ENCODE data around the gene RBMS2. TPM values are rescaled to one million over a fixed set of nuclear protein-coding genes. Genes with fewer than 3 reads are reported as not detected.

The RBMS2 gene
- total and polyA plus RNA-seq, 2 donors from 2014 or later: 8.5 to 71.3 TPM

- Histone ChIP-seq H3K4me1 (ENCODE audit: control insufficient read depth in 2 of 3, insufficient read depth in 2 of 3, low read depth in 1 of 3, low read length in 3 of 3) (peaks cover 0 to 2% (median 0%) of the 10 kb centered on the region in 3 donors), H3K4me3 (ENCODE audit: low read length in 3 of 3) (no peak overlapping the region), H3K27ac (ENCODE audit: low read depth in 2 of 2, low read length in 2 of 2) (no peak overlapping the region), H3K9me3 (ENCODE audit: control insufficient read depth in 2 of 3, insufficient read depth in 1 of 3, low read length in 3 of 3) (no peaks in the 10 kb centered on the region), H3K36me3 (ENCODE audit: control insufficient read depth in 2 of 3, insufficient read depth in 3 of 3, low read length in 3 of 3) (peaks cover 5 to 31% (median 19%) of the 10 kb centered on the region in 3 donors), H3K27me3 (ENCODE audit: control insufficient read depth, insufficient read depth, low read length) (no peaks in the 10 kb centered on the region), H3K9ac (ENCODE audit: low read length in 3 of 3) (no peak overlapping the region)
- DNase-seq: no peak
- intact Hi-C loops (cut with DNase I): no loop called here
- FAIRE-seq: no peak
- TF ChIP-seq CTCF (IDR thresholded peaks at IDR 0.05; ENCODE audit: borderline replicate concordance, extremely low read depth, insufficient read depth): no peak
These were observed 70.3 kb downstream of the RBMS2 start for GRCh38 chr12:56591961-56592360.

- peak; percentile 64 for TF ChIP-seq CTCF (IDR thresholded peaks at IDR 0.05; ENCODE audit: borderline replicate concordance, extremely low read depth, insufficient read depth)
These were observed 72.4 kb downstream of the RBMS2 start for GRCh38 chr12:56593909-56594621.

GRCh38 chr12:56596815-56597214 lies 75.2 kb downstream of the RBMS2 start:
- no peak for DNase-seq
- no peak overlapping the region for H3K9ac ChIP-seq (ENCODE audit: low read length in 3 of 3)
- H3K27ac ChIP-seq (ENCODE audit: low read depth in 2 of 2, low read length in 2 of 2): no peak overlapping the region
- H3K4me1 ChIP-seq (ENCODE audit: control insufficient read depth in 2 of 3, insufficient read depth in 2 of 3, low read depth in 1 of 3, low read length in 3 of 3): peaks cover 0 to 2% (median 0%) of the 10 kb centered on the region in 3 donors
- H3K36me3 ChIP-seq (ENCODE audit: control insufficient read depth in 2 of 3, insufficient read depth in 3 of 3, low read length in 3 of 3): peaks cover 12 to 51% (median 35%) of the 10 kb centered on the region in 3 donors
- TF ChIP-seq CTCF (IDR thresholded peaks at IDR 0.05; ENCODE audit: borderline replicate concordance, extremely low read depth, insufficient read depth): no peak
- H3K9me3 ChIP-seq (ENCODE audit: control insufficient read depth in 2 of 3, insufficient read depth in 1 of 3, low read length in 3 of 3): no peaks in the 10 kb centered on the region
- FAIRE-seq: no peak
- H3K4me3 ChIP-seq (ENCODE audit: low read length in 3 of 3): no peak overlapping the region
- intact Hi-C loops (cut with DNase I): no loop called here
- H3K27me3 ChIP-seq (ENCODE audit: control insufficient read depth, insufficient read depth, low read length): no peaks in the 10 kb centered on the region

More at GRCh38 chr12:56593909-56594621, 72.4 kb downstream of the RBMS2 start:
- no peak overlapping the region for H3K27ac ChIP-seq (ENCODE audit: low read depth in 2 of 2, low read length in 2 of 2)
- H3K4me3 ChIP-seq (ENCODE audit: low read length in 3 of 3): no peak overlapping the region
- H3K4me1 ChIP-seq (ENCODE audit: control insufficient read depth in 2 of 3, insufficient read depth in 2 of 3, low read depth in 1 of 3, low read length in 3 of 3): peaks cover 0 to 2% (median 0%) of the 10 kb centered on the region in 3 donors
- peaks cover 0 to 33% (median 15%) of the 10 kb centered on the region in 3 donors for H3K36me3 ChIP-seq (ENCODE audit: control insufficient read depth in 2 of 3, insufficient read depth in 3 of 3, low read length in 3 of 3)
- no peak overlapping the region for H3K9ac ChIP-seq (ENCODE audit: low read length in 3 of 3)
- FAIRE-seq (no peak), DNase-seq (peak in 4 of 5 donors; percentile 74 to 88 (median 82))
- intact Hi-C loops (cut with DNase I): no loop called here
- no peaks in the 10 kb centered on the region for H3K9me3 ChIP-seq (ENCODE audit: control insufficient read depth in 2 of 3, insufficient read depth in 1 of 3, low read length in 3 of 3)
- no peaks in the 10 kb centered on the region for H3K27me3 ChIP-seq (ENCODE audit: control insufficient read depth, insufficient read depth, low read length)

All from kidney (tissue), 14 donors.